Fibroblast of lung (primary cell): ENCODE results near the gene SGK1. TPM values are rescaled to one million over a fixed set of nuclear protein-coding genes. Genes with fewer than 3 reads are reported as not detected.

Experiments
- DNase-seq, 2 donors: peaks; one replicate each; pipeline versions ENCODE4 v3.0.0 to v3.0.0-alpha.2; 2010; ENCODE audit warnings: low read depth in 2 of 2
- H2AFZ ChIP-seq: 2 replicates; pipeline ENCODE4 v1.5.1; 2012; ENCODE audit warnings: low read length, control low read depth, inconsistent platforms
- H3K27ac ChIP-seq: 2 replicates; pipeline ENCODE4 v1.5.1; 2011; ENCODE audit warnings: low read length, control low read depth; ENCODE audit not compliant: insufficient read depth
- H3K27me3 ChIP-seq: 2 replicates; pipeline ENCODE4 v1.5.1; 2011; ENCODE audit warnings: mild to moderate bottlenecking, low read length; ENCODE audit not compliant: control insufficient read depth, insufficient read depth
- H3K36me3 ChIP-seq: 2 replicates; pipeline ENCODE4 v1.5.1; 2011; ENCODE audit warnings: low read length; ENCODE audit not compliant: control insufficient read depth, insufficient read depth
- H3K4me1 ChIP-seq: 2 replicates; pipeline ENCODE4 v1.5.1; 2011; ENCODE audit warnings: low read length; ENCODE audit not compliant: control insufficient read depth, insufficient read depth; ENCODE audit errors: extremely low read depth
- H3K4me2 ChIP-seq: 2 replicates; pipeline ENCODE4 v1.5.1; 2011; ENCODE audit warnings: low read length, control low read depth; ENCODE audit not compliant: insufficient read depth; ENCODE audit errors: extremely low read depth
- H3K4me3 ChIP-seq, 4 experiments: fragments of 200-600 bp in 1 of 4; sonication (generic) in 1 of 4; replicated peaks in 1 of 4; 2 replicates each; pipeline ENCODE4 v1.5.1; 2011 to 2016; ENCODE audit warnings: low read length in 4 of 4, low read depth in 3 of 4, mild to moderate bottlenecking in 3 of 4, control low read depth in 2 of 4, inconsistent platforms in 1 of 4, mixed read lengths in 1 of 4; ENCODE audit not compliant: insufficient read depth in 1 of 4; ENCODE audit errors: control extremely low read depth in 1 of 4
- H3K79me2 ChIP-seq: 2 replicates; pipeline ENCODE4 v1.5.1; 2012; ENCODE audit warnings: mild to moderate bottlenecking, low read length, inconsistent platforms; ENCODE audit not compliant: control insufficient read depth, insufficient read depth
- H3K9ac ChIP-seq: 2 replicates; pipeline ENCODE4 v1.5.1; 2011; ENCODE audit warnings: mild to moderate bottlenecking, low read length, control low read depth; ENCODE audit not compliant: insufficient read depth
- H3K9me3 ChIP-seq: 2 replicates; pipeline ENCODE4 v1.5.1; 2012; ENCODE audit warnings: low read depth, low read length; ENCODE audit not compliant: control insufficient read depth, insufficient read depth
- H4K20me1 ChIP-seq: 2 replicates; pipeline ENCODE4 v1.5.1; 2011; ENCODE audit warnings: low read length; ENCODE audit not compliant: control insufficient read depth, insufficient read depth; ENCODE audit errors: extremely low read depth
- CTCF ChIP-seq, 2 donors: IDR thresholded peaks in 1 of 2; conservative IDR thresholded peaks in 1 of 2; 1 replicate in 1 of 2; 2 replicates in 1 of 2; pipeline ENCODE4 v1.5.1; 2011 to 2012; ENCODE audit warnings: low read length in 2 of 2, control low read depth in 1 of 2, inconsistent platforms in 1 of 2, low read depth in 1 of 2, mild to moderate bottlenecking in 1 of 2
- EZH2 ChIP-seq: IDR thresholded peaks from 2 replicates; pipeline ENCODE4 v1.5.1; 2012; ENCODE audit warnings: low read length, control low read depth, mild to moderate bottlenecking; ENCODE audit errors: missing control alignments
- polyA plus RNA-seq, 2 donors: library from polyadenylated mRNA; depleted of rRNA in 1 of 2; stranded (reverse) in 1 of 2; unstranded in 1 of 2; fragments of >200 nt; gene quantifications; 2 replicates each; pipeline ENCODE4 v1.2.1, GENCODE V29; 2011 to 2012; ENCODE audit warnings: missing spikeins in 1 of 2
- total RNA-seq: library from RNA; depleted of rRNA; stranded (reverse); fragments of >200 nt; gene quantifications from 2 replicates; pipeline ENCODE4 v1.2.1, GENCODE V29; 2014

The SGK1 gene
- total and polyA plus RNA-seq, 2 donors (not counting 1 experiment from before 2014, with no cell fraction given), result 132 to 154 TPM

GRCh38 chr6:134122775-134123174, 195.1 kb downstream of the SGK1 start:
- no peaks in the 10 kb centered on the region for H4K20me1 ChIP-seq
- H3K27ac ChIP-seq, result no peak overlapping the region
- DNase-seq, result no peak
- TF ChIP-seq CTCF (conservative IDR thresholded peaks at IDR 0.05 in 1 of 2, IDR thresholded peaks at IDR 0.05 in 1 of 2; ENCODE audit: low read depth in 1 of 2, low read length in 2 of 2), result no peak
- TF ChIP-seq EZH2, result no peak
- no peaks in the 10 kb centered on the region for H3K79me2 ChIP-seq
- no peak overlapping the region for H3K4me2 ChIP-seq
- no peaks in the 10 kb centered on the region for H3K9me3 ChIP-seq
- no peak overlapping the region for H3K4me3 ChIP-seq
- no peaks in the 10 kb centered on the region for H3K36me3 ChIP-seq
- H2AFZ ChIP-seq, result no peak overlapping the region
- H3K9ac ChIP-seq, result no peak overlapping the region
- H3K27me3 ChIP-seq, result no peaks in the 10 kb centered on the region
- H3K4me1 ChIP-seq, result no peaks in the 10 kb centered on the region

GRCh38 chr6:134119486-134119885, 198.4 kb downstream of the SGK1 start:
- Histone ChIP-seq H3K9ac (no peak overlapping the region), H3K36me3 (no peaks in the 10 kb centered on the region), H3K4me1 (no peaks in the 10 kb centered on the region), H3K27me3 (no peaks in the 10 kb centered on the region), H3K27ac (no peak overlapping the region), H2AFZ (no peak overlapping the region), H4K20me1 (no peaks in the 10 kb centered on the region), H3K4me3 (no peak overlapping the region), H3K79me2 (no peaks in the 10 kb centered on the region), H3K4me2 (no peak overlapping the region), H3K9me3 (no peaks in the 10 kb centered on the region)
- no peak for TF ChIP-seq CTCF (conservative IDR thresholded peaks at IDR 0.05 in 1 of 2, IDR thresholded peaks at IDR 0.05 in 1 of 2; ENCODE audit: low read depth in 1 of 2, low read length in 2 of 2)
- TF ChIP-seq EZH2, result no peak
- no peak for DNase-seq
